Sigmoid colon (tissue), 4 donors: Measurements from ENCODE around the gene FAM98B.

Experiments
- POLR2A ChIP-seq, 2 donors: fragments of 450-650 bp; IDR thresholded peaks; one replicate each; pipeline ENCODE4 v1.6.1; 2016; ENCODE audit warnings: antibody characterized with exemption in 2 of 2, mild to moderate bottlenecking in 2 of 2, moderate library complexity in 2 of 2
- POLR2AphosphoS5 ChIP-seq, 4 donors: sonication (generic); formaldehyde crosslinking; IDR thresholded peaks; one replicate each; pipeline ENCODE4 v1.6.1; 2017; ENCODE audit warnings: antibody characterized with exemption in 4 of 4

DNA sequence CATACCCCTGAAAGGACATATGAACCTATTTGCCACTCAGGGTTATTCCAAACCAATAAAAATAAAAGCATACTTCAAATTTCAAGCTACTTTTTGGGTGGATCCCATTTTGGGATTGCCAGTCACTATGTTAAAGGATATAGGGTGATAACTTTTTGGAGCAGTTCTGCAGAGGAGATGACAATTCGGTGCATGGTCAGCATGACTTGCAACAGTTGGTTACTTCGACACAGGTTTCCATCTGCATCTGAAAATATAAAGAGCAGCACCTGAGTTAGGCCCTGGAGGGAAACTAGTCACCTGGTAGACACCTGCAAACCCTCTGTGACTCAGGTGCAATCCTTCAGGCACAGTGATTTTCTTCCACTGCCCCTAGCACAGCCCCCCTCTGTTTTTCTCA, 72.2 kb downstream of the FAM98B start:
- no peak for TF ChIP-seq POLR2A (IDR thresholded peaks at IDR 0.05)
- no peak for TF ChIP-seq POLR2AphosphoS5 (IDR thresholded peaks at IDR 0.05)
